GM23248 (cell line): ENCODE measurements around the gene RETSAT.

Experiments used
- EZH2 ChIP-seq: fragments of 200-600 bp; sonication (generic); IDR thresholded peaks from 2 replicates; pipeline ENCODE4 v1.6.1; 2018; ENCODE audit warnings: antibody characterized with exemption, mild to moderate bottlenecking; ENCODE audit not compliant: insufficient read depth, poor library complexity, severe bottlenecking
- EZH2phosphoT487 ChIP-seq: fragments of 200-600 bp; sonication (generic); IDR thresholded peaks from 2 replicates; pipeline ENCODE4 v1.6.1; 2018; ENCODE audit warnings: antibody characterized with exemption, moderate library complexity, mild to moderate bottlenecking, low read depth; ENCODE audit not compliant: insufficient read depth

DNA sequence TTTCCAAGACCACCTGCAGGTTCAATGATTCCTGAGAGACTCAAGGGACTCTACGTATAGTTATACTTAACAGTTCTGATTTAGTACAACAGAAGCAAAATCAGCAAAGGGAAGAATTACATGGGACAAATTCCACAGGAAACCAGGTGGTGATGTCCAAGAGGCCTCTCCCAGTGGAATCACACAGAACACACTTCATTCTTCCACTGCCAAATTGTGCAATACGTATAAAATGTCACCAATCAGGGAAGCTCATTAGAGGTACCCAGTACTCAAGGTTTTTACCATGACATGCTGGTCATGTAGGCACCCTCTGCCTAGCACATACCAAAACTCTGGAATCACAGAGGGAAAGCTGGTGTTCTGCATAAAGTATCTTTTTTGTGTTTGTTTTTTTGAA, 33.4 kb upstream of the RETSAT start:
- TF ChIP-seq EZH2 (no peak), EZH2phosphoT487 (no peak)
